ENCODE measurements around the gene KCNK18. TPM values are rescaled to one million over a fixed set of nuclear protein-coding genes. Genes with fewer than 3 reads are reported as not detected.

Gene KCNK18
- not detected for total RNA-seq

GRCh38 chr10:117197189-117197588, at the start of gene KCNK18:
TSS of gene KCNK18 (plus strand) at chr10:117197489. CDS start at chr10:117197489, 0 bp downstream.

GRCh38 chr10:117240621-117241529, 43.6 kb downstream of the KCNK18 start, which contains the start of gene SLC18A2:
TSS of gene SLC18A2 (plus strand) at chr10:117241114. CDS start at chr10:117241694, 580 bp downstream.

Small RNAs within 50 kb of the gene (microRNA-seq; reads per million reads assigned to microRNA genes)
- not detected for gene MIR3663 (ENCODE audit: borderline microRNAs expressed, borderline replicate concordance)

Other genes with a start within 250 kb of the KCNK18 start
- gene SHTN1, start 192.3 kb upstream of the KCNK18 start, total RNA-seq, result under 1 TPM; 0.08 to 0.53 TPM
- gene VAX1, start 59.2 kb upstream of the KCNK18 start, total RNA-seq, result not detected
- gene SLC18A2, start 43.6 kb downstream of the KCNK18 start, total RNA-seq, result not detected
- 10 to 100 TPM; 12.1 to 12.7 TPM for gene PDZD8, start 178.0 kb downstream of the KCNK18 start, total RNA-seq

All from activated naive CD4-positive, alpha-beta T cell treated with anti-CD3 and anti-CD28 coated beads, Interleukin-2, amount 10 ng/mL, durations not matched to agents 5 hours and 36 hours (primary cell).